PC-3 (cell line): Measurements from ENCODE around the gene PPIAL4G. TPM values are rescaled to one million over a fixed set of nuclear protein-coding genes. Genes with fewer than 3 reads are reported as not detected.
"Not testable (repeated sequence)": the region's sequence is repeated elsewhere in the genome, so short reads cannot be mapped to it uniquely, and the experiment has no call there.

ENCODE experiments used
- ATAC-seq: fragments of 200-7000 bp; cut with Tn5 transposase; 2 replicates; pipeline ENCODE4 v1.9.1; 2020; ENCODE audit warnings: mild to moderate bottlenecking, moderate library complexity
- BruUV-seq: library from RNA; stranded (reverse); fragments of 400-500 nt; replicated peaks from 2 replicates; lab custom pipeline; 2021; lab: Mats Ljungman, UMichigan
- CTCF ChIA-PET: fragments of 300-600 bp; sonication (Branson Sonifier 250); formaldehyde crosslinking; loops from one replicate; lab custom pipeline; 2022; ENCODE audit warnings: antibody characterized with exemption; lab: Charles Lee
- POLR2A ChIA-PET: fragments of 300-600 bp; sonication (Branson Sonifier 250); formaldehyde crosslinking; loops from one replicate; lab custom pipeline; 2022; ENCODE audit warnings: antibody characterized with exemption; ENCODE audit not compliant: unreplicated experiment; lab: Charles Lee
- DNase-seq: peaks from one replicate; pipeline ENCODE4 v3.0.0-alpha.2; 2015
- H2AFZ ChIP-seq: fragments of 300-600 bp; sonication (generic); 2 replicates; pipeline ENCODE4 v1.6.0; 2016; ENCODE audit warnings: antibody characterized with exemption, low read length
- H3F3A ChIP-seq: fragments of 300-600 bp; sonication (generic); one replicate; pipeline ENCODE4 v1.6.0; 2017; ENCODE audit warnings: antibody characterized with exemption, low read length, control low read depth, mild to moderate bottlenecking; ENCODE audit not compliant: unreplicated experiment
- H3K27ac ChIP-seq: fragments of 300-600 bp; sonication (generic); 2 replicates; pipeline ENCODE4 v1.5.1; 2016; ENCODE audit warnings: mild to moderate bottlenecking, low read length
- H3K27me3 ChIP-seq: fragments of 300-600 bp; sonication (generic); 2 replicates; pipeline ENCODE4 v1.6.1; 2016; ENCODE audit warnings: low read length, mixed read lengths
- H3K36me3 ChIP-seq: fragments of 300-600 bp; sonication (generic); 2 replicates; pipeline ENCODE4 v1.6.1; 2016; ENCODE audit warnings: low read depth, mixed run types, low read length, mixed read lengths
- H3K4me1 ChIP-seq: fragments of 300-600 bp; sonication (generic); 2 replicates; pipeline ENCODE4 v1.5.1; 2016; ENCODE audit warnings: low read length; ENCODE audit not compliant: insufficient read depth
- H3K4me2 ChIP-seq: fragments of 300-600 bp; sonication (generic); 2 replicates; pipeline ENCODE4 v1.6.0; 2016; ENCODE audit warnings: low read length
- H3K4me3 ChIP-seq: fragments of 300-600 bp; sonication (generic); 2 replicates; pipeline ENCODE4 v1.5.1; 2016; ENCODE audit warnings: mild to moderate bottlenecking, low read length, mixed read lengths
- H3K79me2 ChIP-seq: fragments of 300-600 bp; sonication (generic); 2 replicates; pipeline ENCODE4 v1.6.1; 2017; ENCODE audit warnings: low read length, mixed read lengths
- H3K9ac ChIP-seq: fragments of 300-600 bp; sonication (generic); 2 replicates; pipeline ENCODE4 v1.6.0; 2016; ENCODE audit warnings: mild to moderate bottlenecking, low read length
- H3K9me2 ChIP-seq: fragments of 300-600 bp; sonication (generic); replicated peaks from 2 replicates; pipeline ENCODE4 v1.6.1; 2016; ENCODE audit warnings: mixed run types, low read length, mixed read lengths
- H3K9me3 ChIP-seq: fragments of 300-600 bp; sonication (generic); 2 replicates; pipeline ENCODE4 v1.6.1; 2016; ENCODE audit warnings: low read length, mixed read lengths
- H4K20me1 ChIP-seq: fragments of 300-600 bp; sonication (generic); 2 replicates; pipeline ENCODE4 v1.6.1; 2016; ENCODE audit warnings: low read length, mixed read lengths
- intact Hi-C: fragments of 100-400 bp; cut with micrococcal nuclease; formaldehyde crosslinking; loops from 2 replicates; pipeline ENCODE4 v1.9.0; 2023
- total RNA-seq: library from RNA; depleted of rRNA; stranded (reverse); fragments of >200 nt; gene quantifications from 2 replicates; pipeline ENCODE4 v1.2.3, GENCODE V29; 2014

Gene PPIAL4G
- total RNA-seq, 1 experiment from 2014 or later: not detected

DNA sequence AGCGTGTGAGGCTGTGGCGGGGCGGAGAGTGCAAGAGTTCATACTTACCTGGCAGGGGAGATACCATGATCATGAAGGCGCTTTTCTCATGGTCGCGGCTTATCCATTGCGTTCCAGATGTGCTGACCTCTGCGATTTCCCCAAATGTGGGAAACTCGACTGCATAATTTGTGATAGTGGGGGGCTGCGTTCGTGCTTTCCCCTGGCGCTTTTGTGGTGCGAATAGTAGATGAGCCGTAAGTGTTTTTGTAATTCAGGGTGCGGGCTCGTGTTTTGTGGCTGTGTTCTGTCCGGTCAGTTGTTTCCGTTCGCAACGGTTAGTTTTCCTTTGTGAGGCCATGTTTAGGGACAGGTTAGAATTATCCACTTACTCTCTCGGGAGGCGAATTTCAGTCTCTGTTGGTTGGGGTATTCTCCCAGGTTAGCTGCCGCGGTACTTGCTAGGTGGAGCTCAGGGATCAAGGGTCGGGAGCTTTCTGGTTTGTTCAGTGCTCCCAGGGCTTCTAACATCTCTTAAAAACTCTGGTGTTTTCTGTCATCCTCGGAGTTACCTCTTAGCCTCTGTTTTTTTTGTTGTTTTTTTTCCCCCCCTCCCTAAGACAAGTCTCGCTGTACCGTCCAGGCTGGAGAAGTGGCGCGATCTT, 39.6 kb upstream of the PPIAL4G start:
- ATAC-seq (peak; percentile 85), DNase-seq (peak; percentile 99)
- H3K27me3 ChIP-seq, H3F3A ChIP-seq, H3K4me1 ChIP-seq, H3K9me2 ChIP-seq, CTCF ChIA-PET, H2AFZ ChIP-seq, H3K4me3 ChIP-seq, H3K27ac ChIP-seq, H3K9me3 ChIP-seq, H4K20me1 ChIP-seq, H3K9ac ChIP-seq, H3K36me3 ChIP-seq, H3K4me2 ChIP-seq, H3K79me2 ChIP-seq: not testable (repeated sequence)
- intact Hi-C loops: loop anchor here (10.0 kb wide), 1 partner anchor 148 kb away; no protein-coding TSS in a partner anchor
- POLR2A ChIA-PET: interaction anchor here (0.7 to 0.8 kb wide), 3 partner anchors 188 to 1365 kb away, joined by 5 to 10 read pairs (median 6); a partner anchor contains a TSS
- TSS peak; percentile 99 for BruUV-seq

GRCh38 chr1:148522072-148522471, 39.0 kb upstream of the PPIAL4G start:
- peak overlapping the region; percentile 64 for H3K9ac ChIP-seq
- H3F3A ChIP-seq, H4K20me1 ChIP-seq, H3K9me2 ChIP-seq, BruUV-seq, H3K79me2 ChIP-seq, H3K27me3 ChIP-seq, H3K4me1 ChIP-seq, H3K36me3 ChIP-seq, H3K9me3 ChIP-seq, CTCF ChIA-PET: not testable (repeated sequence)
- H3K4me2 ChIP-seq: peak overlapping the region; percentile 79
- POLR2A ChIA-PET: interaction anchor here (0.7 kb wide), 1 partner anchor 1366 kb away, joined by 5 read pairs; a partner anchor contains a TSS
- H2AFZ ChIP-seq: 0 out of 2 replicates have a peak overlapping the region, but pooled peaks have one; percentile 71
- H3K27ac ChIP-seq: peak overlapping the region; percentile 73
- ATAC-seq (peak; percentile 53), DNase-seq (peak; percentile 89)
- peak overlapping the region; percentile 61 for H3K4me3 ChIP-seq
- intact Hi-C loops: loop anchor here (10.0 kb wide), 1 partner anchor 147 kb away; no protein-coding TSS in a partner anchor

GRCh38 chr1:148514310-148514709, 31.2 kb upstream of the PPIAL4G start:
- H3K27ac ChIP-seq, H3K9me3 ChIP-seq, H3K27me3 ChIP-seq, intact Hi-C loops, H3K4me3 ChIP-seq, H3K36me3 ChIP-seq, H3K9ac ChIP-seq, BruUV-seq, ATAC-seq, H4K20me1 ChIP-seq, H3K4me1 ChIP-seq, POLR2A ChIA-PET, H3K79me2 ChIP-seq, H2AFZ ChIP-seq, H3F3A ChIP-seq, CTCF ChIA-PET, DNase-seq, H3K4me2 ChIP-seq, H3K9me2 ChIP-seq: not testable (repeated sequence)

GRCh38 chr1:148512571-148513184, 29.6 kb upstream of the PPIAL4G start:
- H3K4me3 ChIP-seq, H3F3A ChIP-seq, H3K27me3 ChIP-seq, H3K4me1 ChIP-seq, intact Hi-C loops, H3K9ac ChIP-seq, H3K36me3 ChIP-seq, BruUV-seq, POLR2A ChIA-PET, H3K79me2 ChIP-seq, CTCF ChIA-PET, H3K9me2 ChIP-seq, H2AFZ ChIP-seq, H3K9me3 ChIP-seq, H3K27ac ChIP-seq, H3K4me2 ChIP-seq, H4K20me1 ChIP-seq: not testable (repeated sequence)
- ATAC-seq: peak; percentile 51
- peak; percentile 49 for DNase-seq

GRCh38 chr1:148493933-148494332, 10.8 kb upstream of the PPIAL4G start:
- ATAC-seq, H3K9me2 ChIP-seq, H3K79me2 ChIP-seq, CTCF ChIA-PET, H3F3A ChIP-seq, H3K4me3 ChIP-seq, H2AFZ ChIP-seq, H3K27ac ChIP-seq, intact Hi-C loops, H3K9me3 ChIP-seq, H3K4me2 ChIP-seq, BruUV-seq, H3K9ac ChIP-seq, H3K36me3 ChIP-seq, POLR2A ChIA-PET, H4K20me1 ChIP-seq, H3K27me3 ChIP-seq, DNase-seq, H3K4me1 ChIP-seq: not testable (repeated sequence)

DNA sequence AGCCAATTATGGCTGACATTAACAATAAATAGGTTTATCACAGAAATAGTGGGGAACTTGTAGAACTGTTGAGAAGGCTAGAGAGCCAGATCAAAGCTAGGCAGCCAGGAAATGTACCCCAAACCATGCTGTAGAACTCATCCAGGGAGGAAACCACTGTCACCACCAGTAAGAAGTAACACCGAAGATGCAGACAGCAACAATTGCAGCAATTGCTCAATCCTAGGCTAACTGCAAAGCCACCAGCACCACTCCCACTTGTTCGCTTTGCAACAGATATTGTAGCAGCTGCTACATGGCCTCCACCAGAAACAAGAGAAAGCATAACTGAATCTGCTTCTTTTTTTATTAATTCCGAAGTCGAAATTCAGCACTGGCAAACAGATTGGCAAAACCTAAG, 2.0 kb downstream of the PPIAL4G start:
- H2AFZ ChIP-seq, H3K4me2 ChIP-seq, BruUV-seq, ATAC-seq, intact Hi-C loops, H4K20me1 ChIP-seq, H3F3A ChIP-seq, H3K4me3 ChIP-seq, H3K27ac ChIP-seq, H3K9ac ChIP-seq, CTCF ChIA-PET, H3K4me1 ChIP-seq, H3K36me3 ChIP-seq, H3K79me2 ChIP-seq, POLR2A ChIA-PET, DNase-seq, H3K27me3 ChIP-seq, H3K9me3 ChIP-seq, H3K9me2 ChIP-seq: not testable (repeated sequence)
